ENCODE data around the gene RBFOX2.

The RBFOX2 gene

GRCh38 chr22:35839841-35840301 is 188.8 kb downstream of the RBFOX2 start:
- peak; percentile 85 for FAIRE-seq

GRCh38 chr22:35838855-35839576 is 189.6 kb downstream of the RBFOX2 start:
- FAIRE-seq (peak; percentile 55), DNase-seq (ENCODE audit: insufficient read length, low spot score) (no peak)

More at GRCh38 chr22:35839841-35840301, 188.8 kb downstream of the RBFOX2 start:
- TF ChIP-seq POLR2A (IDR thresholded peaks at IDR 0.05; ENCODE audit: low read depth, low read length): no peak
- DNase-seq (ENCODE audit: insufficient read length, low spot score): no peak

GRCh38 chr22:35837101-35837727 is 191.4 kb downstream of the RBFOX2 start:
- FAIRE-seq (no peak), DNase-seq (ENCODE audit: insufficient read length, low spot score) (no peak)
- no peak for TF ChIP-seq POLR2A (IDR thresholded peaks at IDR 0.05; ENCODE audit: low read depth, low read length)

More at GRCh38 chr22:35838855-35839576, 189.6 kb downstream of the RBFOX2 start:
- TF ChIP-seq POLR2A (IDR thresholded peaks at IDR 0.05; ENCODE audit: low read depth, low read length): no peak

- DNase-seq (ENCODE audit: insufficient read length, low spot score): peak; percentile 22
- peak; percentile 98 for FAIRE-seq
- TF ChIP-seq POLR2A (IDR thresholded peaks at IDR 0.05; ENCODE audit: low read depth, low read length): no peak
Measured at GRCh38 chr22:35835998-35836691, 192.5 kb downstream of the RBFOX2 start.

- FAIRE-seq (no peak), DNase-seq (ENCODE audit: insufficient read length, low spot score) (no peak)
- no peak for TF ChIP-seq POLR2A (IDR thresholded peaks at IDR 0.05; ENCODE audit: low read depth, low read length)
Measured at GRCh38 chr22:35835267-35835997, 193.2 kb downstream of the RBFOX2 start.

- FAIRE-seq: no peak
- DNase-seq (ENCODE audit: insufficient read length, low spot score): no peak
- no peak for TF ChIP-seq POLR2A (IDR thresholded peaks at IDR 0.05; ENCODE audit: low read depth, low read length)
Measured at GRCh38 chr22:35834061-35834460, 194.6 kb downstream of the RBFOX2 start.

DNA sequence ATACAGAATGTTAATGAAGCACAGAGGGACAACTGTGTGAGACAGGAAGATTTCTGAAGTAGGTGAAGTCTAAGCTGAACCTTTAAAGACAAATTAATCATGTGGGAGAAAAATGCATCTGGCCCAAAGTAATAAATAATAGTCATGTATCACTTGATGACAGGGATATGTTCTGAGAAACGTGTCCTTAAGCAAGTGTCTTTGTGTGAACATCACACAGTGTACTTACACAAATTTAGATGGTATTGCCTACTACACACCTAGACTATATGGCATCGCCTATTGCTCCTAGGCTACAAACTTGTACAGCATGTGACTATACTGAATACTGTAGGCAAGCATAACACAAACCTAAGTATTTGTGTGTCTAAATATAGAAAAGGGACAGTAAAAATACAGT is 198.3 kb downstream of the RBFOX2 start:
- FAIRE-seq: no peak

GRCh38 chr22:35824256-35824655 is 204.4 kb downstream of the RBFOX2 start:
- TF ChIP-seq POLR2A (IDR thresholded peaks at IDR 0.05; ENCODE audit: low read depth, low read length): no peak
- FAIRE-seq: no peak

More for the DNA sequence above, 198.3 kb downstream of the RBFOX2 start:
- no peak for DNase-seq (ENCODE audit: insufficient read length, low spot score)
- TF ChIP-seq POLR2A (IDR thresholded peaks at IDR 0.05; ENCODE audit: low read depth, low read length): no peak

GRCh38 chr22:35821654-35822053 is 207.0 kb downstream of the RBFOX2 start:
- FAIRE-seq (peak; percentile 30), DNase-seq (ENCODE audit: insufficient read length, low spot score) (no peak)
- no peak for TF ChIP-seq POLR2A (IDR thresholded peaks at IDR 0.05; ENCODE audit: low read depth, low read length)

More at GRCh38 chr22:35824256-35824655, 204.4 kb downstream of the RBFOX2 start:
- DNase-seq (ENCODE audit: insufficient read length, low spot score): no peak

- DNase-seq (ENCODE audit: insufficient read length, low spot score) (no peak), FAIRE-seq (no peak)
- TF ChIP-seq POLR2A (IDR thresholded peaks at IDR 0.05; ENCODE audit: low read depth, low read length): no peak
Measured at GRCh38 chr22:35819421-35819820, 209.2 kb downstream of the RBFOX2 start.

GRCh38 chr22:35818897-35819296 is 209.7 kb downstream of the RBFOX2 start:
- no peak for FAIRE-seq
- DNase-seq (ENCODE audit: insufficient read length, low spot score): no peak
- TF ChIP-seq POLR2A (IDR thresholded peaks at IDR 0.05; ENCODE audit: low read depth, low read length): no peak

- TF ChIP-seq POLR2A (IDR thresholded peaks at IDR 0.05; ENCODE audit: low read depth, low read length): no peak
- no peak for DNase-seq (ENCODE audit: insufficient read length, low spot score)
- FAIRE-seq: no peak
Measured at GRCh38 chr22:35812600-35812999, 216.0 kb downstream of the RBFOX2 start.

DNA sequence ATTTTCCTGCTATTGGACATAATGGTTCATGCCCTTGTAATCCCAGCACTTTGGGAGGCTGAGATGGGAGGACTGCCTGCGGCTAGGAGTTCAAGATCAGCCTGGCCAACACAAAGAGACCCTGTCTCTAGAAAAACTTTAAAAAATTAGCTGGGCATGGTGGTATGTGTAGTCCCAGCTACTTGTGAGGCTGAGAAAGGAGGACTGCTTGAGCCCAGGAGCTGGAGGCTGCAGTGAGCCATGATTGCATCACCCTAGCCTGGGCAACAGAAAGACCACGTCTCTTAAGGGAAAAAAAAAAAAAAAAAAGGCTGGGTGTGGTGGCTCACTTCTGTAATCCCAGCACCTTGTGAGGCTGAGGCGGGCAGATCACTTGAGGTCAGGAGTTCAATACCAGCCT is 217.0 kb downstream of the RBFOX2 start:
- TF ChIP-seq POLR2A (IDR thresholded peaks at IDR 0.05; ENCODE audit: low read depth, low read length): no peak
- FAIRE-seq (no peak), DNase-seq (ENCODE audit: insufficient read length, low spot score) (no peak)

GRCh38 chr22:35809816-35810215 is 218.8 kb downstream of the RBFOX2 start:
- DNase-seq (ENCODE audit: insufficient read length, low spot score): no peak
- TF ChIP-seq POLR2A (IDR thresholded peaks at IDR 0.05; ENCODE audit: low read depth, low read length): no peak
- FAIRE-seq: no peak
